Neural progenitor cell (in vitro differentiated cells): Measurements from ENCODE around the gene GP2.

Experiments
- CTCF ChIP-seq: fragments of 200-600 bp; sonication (generic); IDR thresholded peaks from 2 replicates; pipeline ENCODE4 v1.5.1; 2017; ENCODE audit warnings: antibody characterized with exemption, mild to moderate bottlenecking
- EZH2 ChIP-seq: fragments of 200-600 bp; sonication (generic); IDR thresholded peaks from 2 replicates; pipeline ENCODE4 v1.6.1; 2017; ENCODE audit warnings: antibody characterized with exemption, mild to moderate bottlenecking, moderate library complexity
- EZH2phosphoT487 ChIP-seq: fragments of 200-600 bp; sonication (generic); IDR thresholded peaks from 2 replicates; pipeline ENCODE4 v1.6.1; 2017; ENCODE audit warnings: antibody characterized with exemption

- TF ChIP-seq CTCF (no peak), EZH2 (no peak), EZH2phosphoT487 (no peak)
These were observed 36.7 kb upstream of the GP2 start for GRCh38 chr16:20364051-20364450.
